Measurements from ENCODE around the gene DAPP1. TPM values are rescaled to one million over a fixed set of nuclear protein-coding genes. Genes with fewer than 3 reads are reported as not detected.

Gene DAPP1
- polyA plus RNA-seq, 4 donors = 1.8 to 2.4 (median 1.8) TPM; not detected in 1

DNA sequence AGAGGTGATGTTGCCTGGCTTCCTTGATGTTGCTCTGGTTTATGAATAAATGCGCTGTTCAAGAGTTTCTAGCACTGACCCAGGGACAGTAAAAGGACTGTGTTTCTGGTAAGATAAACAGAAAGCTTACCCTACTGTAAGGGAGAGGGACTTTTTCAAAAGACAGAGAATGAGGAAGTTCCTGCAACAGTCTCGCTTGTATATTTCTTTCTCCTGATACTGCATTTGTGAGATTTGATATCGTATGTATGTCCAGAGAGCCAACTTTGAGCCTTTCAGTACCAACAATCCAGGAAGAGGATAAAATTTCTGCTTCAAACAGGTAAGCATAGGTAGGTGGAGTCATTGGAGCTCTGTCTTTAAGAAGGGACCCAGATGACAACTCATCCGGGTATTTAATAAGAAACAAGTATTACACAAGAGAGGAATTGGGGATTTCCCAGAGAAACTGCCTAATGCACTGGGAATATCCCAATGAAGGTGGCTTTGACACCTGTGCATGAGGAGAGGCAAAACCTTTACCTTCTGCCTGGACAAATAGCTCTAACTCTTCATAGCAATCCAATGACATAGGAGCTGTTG lies 773 bp downstream of the DAPP1 start:
- Histone ChIP-seq H3K27ac (ENCODE audit: low read depth in 1 of 3, low read length in 2 of 3) (peak overlapping the region in 1 of 3 donors; percentile 72), H3K36me3 (ENCODE audit: control insufficient read depth in 3 of 3, insufficient read depth in 2 of 3, low read depth in 1 of 3, low read length in 3 of 3) (no peaks in the 10 kb centered on the region), H3K4me3 (ENCODE audit: low read depth in 1 of 3, low read length in 3 of 3) (peak overlapping the region in 1 of 3 donors; percentile 3), H3K9me3 (ENCODE audit: control insufficient read depth in 2 of 2, insufficient read depth in 1 of 2, low read depth in 1 of 2, low read length in 1 of 2) (no peaks in the 10 kb centered on the region), H3K4me1 (ENCODE audit: control insufficient read depth in 3 of 3, insufficient read depth in 2 of 3, low read depth in 1 of 3, low read length in 2 of 3) (peaks cover 0 to 9% (median 0%) of the 10 kb centered on the region in 3 donors), H3K27me3 (ENCODE audit: control insufficient read depth in 3 of 3, insufficient read depth in 3 of 3, low read length in 3 of 3) (peaks cover 0 to 4% (median 0%) of the 10 kb centered on the region in 3 donors)
- 44 to 66% (median 53%) methylated on average over 4 of the region's 4 CpGs for WGBS, 3 donors
- FAIRE-seq = no peak
- no peak for DNase-seq

DNA sequence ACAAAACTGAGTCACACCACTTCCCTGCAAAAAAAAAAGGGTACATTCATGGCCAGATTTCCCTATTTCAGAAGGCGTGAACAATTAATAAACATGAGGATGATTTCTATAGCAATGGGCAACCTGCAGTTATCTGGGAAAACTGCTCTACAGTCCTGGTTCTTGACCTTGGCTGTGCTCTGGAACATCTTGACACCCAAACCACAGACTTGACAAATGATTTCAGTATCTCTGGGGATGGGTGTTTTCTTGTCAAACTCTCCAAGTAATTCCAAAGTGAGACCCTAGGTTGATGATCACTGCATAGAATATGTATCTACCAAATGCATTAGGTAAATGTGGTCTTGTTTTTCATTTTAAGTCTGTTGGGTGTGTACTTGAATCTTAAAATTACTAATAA lies 2.0 kb downstream of the DAPP1 start:
- WGBS, 3 donors = 82 to 90% (median 86%) methylated on average over 1 of the region's 1 CpG
- no peak for DNase-seq
- no peak overlapping the region for H3K27ac ChIP-seq (ENCODE audit: low read depth in 1 of 3, low read length in 2 of 3)
- peaks cover 0 to 9% (median 0%) of the 10 kb centered on the region in 3 donors for H3K4me1 ChIP-seq (ENCODE audit: control insufficient read depth in 3 of 3, insufficient read depth in 2 of 3, low read depth in 1 of 3, low read length in 2 of 3)
- H3K4me3 ChIP-seq (ENCODE audit: low read depth in 1 of 3, low read length in 3 of 3) = no peak overlapping the region
- H3K27me3 ChIP-seq (ENCODE audit: control insufficient read depth in 3 of 3, insufficient read depth in 3 of 3, low read length in 3 of 3) = peaks cover 0 to 4% (median 0%) of the 10 kb centered on the region in 3 donors
- H3K9me3 ChIP-seq (ENCODE audit: control insufficient read depth in 2 of 2, insufficient read depth in 1 of 2, low read depth in 1 of 2, low read length in 1 of 2) = no peaks in the 10 kb centered on the region
- no peak for FAIRE-seq
- H3K36me3 ChIP-seq (ENCODE audit: control insufficient read depth in 3 of 3, insufficient read depth in 2 of 3, low read depth in 1 of 3, low read length in 3 of 3) = no peaks in the 10 kb centered on the region

DNA sequence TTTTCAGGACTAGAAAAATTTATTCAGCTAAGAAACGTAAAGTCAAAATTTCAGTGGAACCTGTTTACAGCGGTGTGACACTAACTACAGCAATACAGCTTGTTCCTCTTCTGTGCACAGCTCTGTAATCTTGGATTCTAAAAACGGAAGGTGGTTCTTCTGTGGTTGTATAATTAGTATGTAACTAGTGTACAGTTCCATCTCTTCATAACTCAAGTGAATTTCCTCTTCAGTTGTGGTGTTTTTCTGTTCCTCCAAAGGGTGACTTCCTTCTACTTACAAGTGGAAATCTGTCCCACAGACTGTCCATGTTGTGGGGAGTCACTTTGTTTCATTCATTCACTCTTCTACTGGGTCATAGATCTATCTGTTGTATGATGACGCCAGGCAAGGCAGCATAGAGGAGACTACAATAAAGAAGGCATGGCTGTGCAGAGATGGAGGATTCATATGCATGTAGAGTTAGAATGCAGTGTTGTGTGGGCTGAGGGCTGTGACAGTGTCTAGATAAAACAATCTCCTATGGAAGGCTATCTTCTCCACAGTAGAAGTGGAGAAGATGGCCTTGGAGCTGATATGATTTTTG lies 5.4 kb downstream of the DAPP1 start:
- H3K9me3 ChIP-seq (ENCODE audit: control insufficient read depth in 2 of 2, insufficient read depth in 1 of 2, low read depth in 1 of 2, low read length in 1 of 2) = no peaks in the 10 kb centered on the region

DNA sequence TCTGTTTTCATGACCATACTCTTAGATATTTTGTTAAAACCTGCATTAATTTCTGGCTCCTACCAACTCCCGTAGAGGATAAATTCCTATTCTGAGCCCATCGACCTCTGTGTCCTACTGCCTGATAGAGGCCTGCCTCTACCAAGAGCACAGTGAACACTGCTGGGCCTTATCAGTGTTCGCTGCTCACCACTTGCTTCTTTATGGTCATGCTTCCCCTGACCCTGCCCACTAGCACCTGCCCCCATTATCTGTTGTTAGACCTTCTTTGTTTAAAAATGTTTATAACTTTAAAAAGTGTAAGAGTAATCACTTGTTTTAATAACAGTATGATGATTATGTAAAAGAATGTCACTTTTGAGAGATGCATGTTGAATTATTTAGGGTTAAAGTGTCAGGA lies 6.1 kb downstream of the DAPP1 start:
- Histone ChIP-seq H3K36me3 (ENCODE audit: control insufficient read depth in 3 of 3, insufficient read depth in 2 of 3, low read depth in 1 of 3, low read length in 3 of 3) (no peaks in the 10 kb centered on the region), H3K27ac (ENCODE audit: low read depth in 1 of 3, low read length in 2 of 3) (no peak overlapping the region)
- FAIRE-seq = no peak

More for the DNA sequence above, 5.4 kb downstream of the DAPP1 start:
- Histone ChIP-seq H3K36me3 (ENCODE audit: control insufficient read depth in 3 of 3, insufficient read depth in 2 of 3, low read depth in 1 of 3, low read length in 3 of 3) (no peaks in the 10 kb centered on the region), H3K4me1 (ENCODE audit: control insufficient read depth in 3 of 3, insufficient read depth in 2 of 3, low read depth in 1 of 3, low read length in 2 of 3) (peaks cover 0 to 3% (median 0%) of the 10 kb centered on the region in 3 donors), H3K27ac (ENCODE audit: low read depth in 1 of 3, low read length in 2 of 3) (peak overlapping the region in 1 of 3 donors; percentile 32), H3K4me3 (ENCODE audit: low read depth in 1 of 3, low read length in 3 of 3) (no peak overlapping the region), H3K27me3 (ENCODE audit: control insufficient read depth in 3 of 3, insufficient read depth in 3 of 3, low read length in 3 of 3) (peaks cover 0 to 4% (median 0%) of the 10 kb centered on the region in 3 donors)
- FAIRE-seq (no peak), DNase-seq (no peak)
- WGBS, 3 donors = 65 to 86% (median 70%) methylated on average over 4 of the region's 4 CpGs

DNA sequence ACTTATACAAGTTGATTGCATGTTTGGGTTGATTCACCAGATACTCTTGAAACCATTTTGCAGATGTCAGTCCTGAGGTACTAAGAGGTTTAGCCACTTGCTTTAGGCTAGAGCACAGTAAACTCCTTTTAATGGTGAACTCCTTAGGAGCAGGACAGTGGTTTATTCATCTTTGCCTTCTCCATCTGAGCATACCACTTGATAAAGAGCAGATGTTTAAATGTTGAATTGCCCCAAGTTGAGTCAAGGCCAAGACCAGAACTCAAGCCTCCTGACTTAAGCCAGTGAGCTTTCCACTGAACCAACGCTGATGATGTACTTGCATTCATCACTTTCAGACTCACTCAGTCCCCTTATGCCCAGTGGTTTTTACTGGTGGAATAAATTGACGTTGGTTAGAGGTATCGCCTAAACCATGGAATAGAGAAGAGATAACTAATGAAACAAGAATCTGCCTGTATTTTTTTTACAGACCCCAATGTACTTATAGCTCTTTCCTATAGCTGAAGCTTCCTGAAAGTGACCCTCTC lies 7.5 kb downstream of the DAPP1 start:
- no peak overlapping the region for H3K27ac ChIP-seq (ENCODE audit: low read depth in 1 of 3, low read length in 2 of 3)
- no peak for FAIRE-seq
- H3K4me3 ChIP-seq (ENCODE audit: low read depth in 1 of 3, low read length in 3 of 3) = no peak overlapping the region
- no peaks in the 10 kb centered on the region for H3K27me3 ChIP-seq (ENCODE audit: control insufficient read depth in 3 of 3, insufficient read depth in 3 of 3, low read length in 3 of 3)
- WGBS, 3 donors = 86 to 96% (median 92%) methylated on average over 3 of the region's 3 CpGs
- no peaks in the 10 kb centered on the region for H3K9me3 ChIP-seq (ENCODE audit: control insufficient read depth in 2 of 2, insufficient read depth in 1 of 2, low read depth in 1 of 2, low read length in 1 of 2)
- no peak for DNase-seq
- H3K36me3 ChIP-seq (ENCODE audit: control insufficient read depth in 3 of 3, insufficient read depth in 2 of 3, low read depth in 1 of 3, low read length in 3 of 3) = no peaks in the 10 kb centered on the region
- peaks cover 0 to 3% (median 0%) of the 10 kb centered on the region in 3 donors for H3K4me1 ChIP-seq (ENCODE audit: control insufficient read depth in 3 of 3, insufficient read depth in 2 of 3, low read depth in 1 of 3, low read length in 2 of 3)

More for the DNA sequence above, 6.1 kb downstream of the DAPP1 start:
- H3K9me3 ChIP-seq (ENCODE audit: control insufficient read depth in 2 of 2, insufficient read depth in 1 of 2, low read depth in 1 of 2, low read length in 1 of 2) = no peaks in the 10 kb centered on the region
- WGBS, 3 donors = 91 to 93% (median 91%) methylated on average over 3 of the region's 3 CpGs
- peaks cover 0 to 4% (median 0%) of the 10 kb centered on the region in 3 donors for H3K27me3 ChIP-seq (ENCODE audit: control insufficient read depth in 3 of 3, insufficient read depth in 3 of 3, low read length in 3 of 3)
- H3K4me1 ChIP-seq (ENCODE audit: control insufficient read depth in 3 of 3, insufficient read depth in 2 of 3, low read depth in 1 of 3, low read length in 2 of 3) = peaks cover 0 to 3% (median 0%) of the 10 kb centered on the region in 3 donors
- DNase-seq = no peak
- no peak overlapping the region for H3K4me3 ChIP-seq (ENCODE audit: low read depth in 1 of 3, low read length in 3 of 3)

DNA sequence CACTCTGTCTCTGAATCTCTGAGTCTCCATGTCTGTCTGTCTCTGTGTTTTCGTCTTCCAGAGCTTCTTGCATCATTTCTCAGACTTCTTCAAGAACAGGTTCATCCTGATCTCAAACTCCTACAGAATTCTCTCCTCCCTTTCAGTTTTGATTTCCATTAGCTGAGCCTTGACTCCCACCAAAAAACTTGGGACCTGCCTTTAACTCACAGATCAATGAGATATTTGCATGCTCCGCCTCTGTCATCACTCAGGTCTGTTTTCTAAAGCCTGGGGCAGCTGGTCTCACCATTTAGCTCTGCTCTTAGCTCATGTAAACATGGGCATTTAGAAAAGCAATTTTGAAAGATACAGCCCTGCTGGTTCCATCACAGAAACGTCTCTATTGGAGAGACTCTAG lies 8.6 kb downstream of the DAPP1 start:
- H3K27ac ChIP-seq (ENCODE audit: low read depth in 1 of 3, low read length in 2 of 3) = no peak overlapping the region
- peaks cover 0 to 3% (median 0%) of the 10 kb centered on the region in 3 donors for H3K4me1 ChIP-seq (ENCODE audit: control insufficient read depth in 3 of 3, insufficient read depth in 2 of 3, low read depth in 1 of 3, low read length in 2 of 3)
- no peak overlapping the region for H3K4me3 ChIP-seq (ENCODE audit: low read depth in 1 of 3, low read length in 3 of 3)
- H3K9me3 ChIP-seq (ENCODE audit: control insufficient read depth in 2 of 2, insufficient read depth in 1 of 2, low read depth in 1 of 2, low read length in 1 of 2) = no peaks in the 10 kb centered on the region
- WGBS, 3 donors = 68 to 71% (median 70%) methylated on average over 3 of the region's 3 CpGs
- H3K27me3 ChIP-seq (ENCODE audit: control insufficient read depth in 3 of 3, insufficient read depth in 3 of 3, low read length in 3 of 3) = no peaks in the 10 kb centered on the region
- no peak for DNase-seq
- no peak for FAIRE-seq
- H3K36me3 ChIP-seq (ENCODE audit: control insufficient read depth in 3 of 3, insufficient read depth in 2 of 3, low read depth in 1 of 3, low read length in 3 of 3) = no peaks in the 10 kb centered on the region

DNA sequence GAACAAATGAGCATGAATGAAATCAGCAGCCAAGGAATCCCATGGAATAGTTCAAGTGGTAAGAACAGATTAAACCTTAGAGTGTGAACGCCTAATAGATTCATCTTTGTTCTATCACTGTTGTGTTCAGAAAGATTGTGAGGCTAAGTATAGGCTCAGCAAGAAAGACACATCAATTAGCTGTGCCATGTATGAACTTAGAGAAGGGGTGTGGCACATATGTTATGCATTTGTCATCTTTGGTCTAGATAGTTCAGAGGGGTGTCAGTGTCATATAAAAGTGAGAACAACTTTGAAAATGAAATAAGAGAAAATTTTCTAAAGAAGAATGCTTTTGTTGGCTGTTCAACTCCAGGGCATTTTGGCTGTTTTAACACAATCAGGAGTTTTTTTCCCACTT lies 9.4 kb downstream of the DAPP1 start:
- FAIRE-seq = no peak
- WGBS, 3 donors = 77 to 94% (median 86%) methylated on average over 1 of the region's 1 CpG

DNA sequence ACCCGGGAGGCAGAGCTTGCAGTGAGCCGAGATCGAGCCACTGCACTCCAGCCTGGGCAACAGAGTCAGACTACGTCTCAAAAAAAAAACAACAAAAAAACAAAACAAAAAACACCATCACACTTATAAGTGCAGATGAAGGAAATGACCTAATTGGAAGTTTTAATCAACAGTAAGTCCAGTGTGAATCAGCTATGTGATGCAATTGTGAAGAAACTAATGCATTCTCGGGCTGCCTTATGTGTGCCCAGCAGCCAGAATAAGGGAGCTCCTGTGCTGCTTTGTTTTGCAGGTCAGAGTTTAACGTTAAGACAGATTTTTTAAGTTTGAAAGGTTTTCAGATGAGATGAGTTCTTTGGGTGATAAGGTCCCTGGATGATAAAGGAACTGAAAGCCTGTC lies 10.8 kb downstream of the DAPP1 start:
- no peak for DNase-seq
- Histone ChIP-seq H3K4me1 (ENCODE audit: control insufficient read depth in 3 of 3, insufficient read depth in 2 of 3, low read depth in 1 of 3, low read length in 2 of 3) (peaks cover 0 to 3% (median 0%) of the 10 kb centered on the region in 3 donors), H3K27me3 (ENCODE audit: control insufficient read depth in 3 of 3, insufficient read depth in 3 of 3, low read length in 3 of 3) (no peaks in the 10 kb centered on the region), H3K4me3 (ENCODE audit: low read depth in 1 of 3, low read length in 3 of 3) (no peak overlapping the region), H3K9me3 (ENCODE audit: control insufficient read depth in 2 of 2, insufficient read depth in 1 of 2, low read depth in 1 of 2, low read length in 1 of 2) (no peaks in the 10 kb centered on the region), H3K27ac (ENCODE audit: low read depth in 1 of 3, low read length in 2 of 3) (no peak overlapping the region), H3K36me3 (ENCODE audit: control insufficient read depth in 3 of 3, insufficient read depth in 2 of 3, low read depth in 1 of 3, low read length in 3 of 3) (no peaks in the 10 kb centered on the region)
- 89% methylated on average over 6 of the region's 6 CpGs for WGBS, 3 donors
- no peak for FAIRE-seq

More for the DNA sequence above, 9.4 kb downstream of the DAPP1 start:
- Histone ChIP-seq H3K9me3 (ENCODE audit: control insufficient read depth in 2 of 2, insufficient read depth in 1 of 2, low read depth in 1 of 2, low read length in 1 of 2) (no peaks in the 10 kb centered on the region), H3K4me3 (ENCODE audit: low read depth in 1 of 3, low read length in 3 of 3) (no peak overlapping the region), H3K27me3 (ENCODE audit: control insufficient read depth in 3 of 3, insufficient read depth in 3 of 3, low read length in 3 of 3) (no peaks in the 10 kb centered on the region), H3K4me1 (ENCODE audit: control insufficient read depth in 3 of 3, insufficient read depth in 2 of 3, low read depth in 1 of 3, low read length in 2 of 3) (peaks cover 0 to 3% (median 0%) of the 10 kb centered on the region in 3 donors), H3K36me3 (ENCODE audit: control insufficient read depth in 3 of 3, insufficient read depth in 2 of 3, low read depth in 1 of 3, low read length in 3 of 3) (no peaks in the 10 kb centered on the region), H3K27ac (ENCODE audit: low read depth in 1 of 3, low read length in 2 of 3) (no peak overlapping the region)
- DNase-seq = no peak

Measured in small intestine (tissue), 7 donors.